ENCODE results near the gene UBIAD1. TPM values are rescaled to one million over a fixed set of nuclear protein-coding genes. Genes with fewer than 3 reads are reported as not detected.
"Not testable (repeated sequence)": the region's sequence is repeated elsewhere in the genome, so short reads cannot be mapped to it uniquely, and the experiment has no call there.

Gene UBIAD1
- total and polyA plus RNA-seq, 2 donors (not counting 3 experiments of a cell fraction or from before 2014, with no cell fraction given) = 12.7 to 17.8 TPM

- DNase-seq (ENCODE audit: low read depth, low spot score) (no peak), FAIRE-seq (no peak)
- Histone ChIP-seq H3K36me3 (ENCODE audit: control insufficient read depth in 2 of 2, extremely low read depth in 1 of 2, insufficient read depth in 2 of 2, low read length in 2 of 2) (no peaks in the 10 kb centered on the region), H3K27ac (ENCODE audit: insufficient read depth, low read depth, low read length) (no peak overlapping the region), H3K79me2 (ENCODE audit: control insufficient read depth, insufficient read depth, low read length) (no peaks in the 10 kb centered on the region), H3K9me3 (replicated peaks; ENCODE audit: control insufficient read depth, insufficient read depth, low read length) (no peaks in the 10 kb centered on the region), H3K4me2 (ENCODE audit: insufficient read depth, low read length) (no peak overlapping the region), H3K9me1 (replicated peaks; ENCODE audit: control insufficient read depth, extremely low read depth, insufficient read depth, low read length) (no peaks in the 10 kb centered on the region), H3K9ac (replicated peaks; ENCODE audit: extremely low read depth, insufficient read depth, low read length) (no peak overlapping the region), H3K4me3 (replicated peaks in 1 of 3; ENCODE audit: insufficient read depth in 1 of 3, low read depth in 1 of 3, low read length in 3 of 3) (no peak overlapping the region), H4K20me1 (replicated peaks; ENCODE audit: control insufficient read depth, extremely low read depth, insufficient read depth, low read length) (no peaks in the 10 kb centered on the region), H3K27me3 (ENCODE audit: control insufficient read depth in 2 of 2, insufficient read depth in 2 of 2, low read length in 2 of 2) (no peaks in the 10 kb centered on the region), H2AFZ (ENCODE audit: low read depth, low read length) (no peak overlapping the region), H3K4me1 (ENCODE audit: control insufficient read depth, extremely low read depth, insufficient read depth, low read length) (no peaks in the 10 kb centered on the region)
- POLR2A ChIA-PET = no interaction called here
- CTCF ChIA-PET = interaction anchor here (0.6 to 1.3 kb wide), 3 partner anchors 21 to 345 kb away, joined by 3 read pairs; partner anchors contain the start of gene UBIAD1
- TF ChIP-seq GATA2 (IDR thresholded peaks at IDR 0.05; ENCODE audit: insufficient read depth, insufficient read length, low read depth, low read length) (no peak), EZH2 (IDR thresholded peaks at IDR 0.05; ENCODE audit: borderline replicate concordance, low read depth, low read length, severe bottlenecking) (no peak), FOS (IDR thresholded peaks at IDR 0.05; ENCODE audit: borderline replicate concordance, insufficient read depth, low read length) (no peak), MAX (IDR thresholded peaks at IDR 0.05; ENCODE audit: insufficient read depth, insufficient read length) (no peak), CTCF (IDR thresholded peaks at IDR 0.05; ENCODE audit: extremely low read depth in 1 of 2, insufficient read depth in 1 of 2, low read depth in 1 of 2, low read length in 2 of 2) (no peak), JUN (IDR thresholded peaks at IDR 0.05; ENCODE audit: borderline replicate concordance, insufficient read depth, insufficient read length, low read depth) (no peak), POLR2A (IDR thresholded peaks at IDR 0.05; ENCODE audit: low read depth, low read length) (no peak), POLR2AphosphoS5 (IDR thresholded peaks at IDR 0.05; ENCODE audit: insufficient read depth, low read depth, low read length) (no peak), MYC (IDR thresholded peaks at IDR 0.05; ENCODE audit: low read depth, low read length) (no peak)
- intact Hi-C loops (cut with micrococcal nuclease) = no loop called here
- BruUV-seq (replicated peaks) = no TSS peak
- dilution Hi-C loops (cut with MboI; ENCODE audit: extremely low pct_ligation_motif_present, low sequenced_read_pairs) = no loop called here
These were observed 22.9 kb downstream of the UBIAD1 start for GRCh38 chr1:11295905-11296304.

GRCh38 chr1:11297774-11298173 is 24.8 kb downstream of the UBIAD1 start:
- H3K4me1 ChIP-seq (ENCODE audit: control insufficient read depth, extremely low read depth, insufficient read depth, low read length); H3K9me1 ChIP-seq (replicated peaks; ENCODE audit: control insufficient read depth, extremely low read depth, insufficient read depth, low read length); BruUV-seq (replicated peaks); H3K9me3 ChIP-seq (replicated peaks; ENCODE audit: control insufficient read depth, insufficient read depth, low read length); FAIRE-seq; H3K36me3 ChIP-seq (ENCODE audit: control insufficient read depth in 2 of 2, extremely low read depth in 1 of 2, insufficient read depth in 2 of 2, low read length in 2 of 2); H2AFZ ChIP-seq (ENCODE audit: low read depth, low read length); POLR2A ChIA-PET; H3K9ac ChIP-seq (replicated peaks; ENCODE audit: extremely low read depth, insufficient read depth, low read length); H3K79me2 ChIP-seq (ENCODE audit: control insufficient read depth, insufficient read depth, low read length); dilution Hi-C loops (cut with MboI; ENCODE audit: extremely low pct_ligation_motif_present, low sequenced_read_pairs); intact Hi-C loops (cut with micrococcal nuclease); H3K4me2 ChIP-seq (ENCODE audit: insufficient read depth, low read length); CTCF ChIA-PET; H3K27ac ChIP-seq (ENCODE audit: insufficient read depth, low read depth, low read length); H4K20me1 ChIP-seq (replicated peaks; ENCODE audit: control insufficient read depth, extremely low read depth, insufficient read depth, low read length); H3K4me3 ChIP-seq (replicated peaks in 1 of 3; ENCODE audit: insufficient read depth in 1 of 3, low read depth in 1 of 3, low read length in 3 of 3); DNase-seq (ENCODE audit: low read depth, low spot score); H3K27me3 ChIP-seq (ENCODE audit: control insufficient read depth in 2 of 2, insufficient read depth in 2 of 2, low read length in 2 of 2): not testable (repeated sequence)
